Urinary bladder (tissue), 4 donors: ENCODE measurements around the gene HIRA. TPM values are rescaled to one million over a fixed set of nuclear protein-coding genes. Genes with fewer than 3 reads are reported as not detected.

Experiments
- DNase-seq: peaks from one replicate; pipeline ENCODE4 v3.0.0-alpha.2; 2015; ENCODE audit errors: extremely low spot score
- H3K27ac ChIP-seq: one replicate; pipeline ENCODE4 v1.5.1; 2013; ENCODE audit warnings: low read depth, mild to moderate bottlenecking, moderate library complexity
- H3K36me3 ChIP-seq: one replicate; pipeline ENCODE4 v1.6.1; 2013; ENCODE audit warnings: mild to moderate bottlenecking, moderate library complexity; ENCODE audit not compliant: insufficient read depth
- H3K4me1 ChIP-seq: one replicate; pipeline ENCODE4 v1.6.1; 2013; ENCODE audit warnings: mild to moderate bottlenecking, moderate library complexity; ENCODE audit not compliant: insufficient read depth
- H3K4me3 ChIP-seq: one replicate; pipeline ENCODE4 v1.5.1; 2013; ENCODE audit warnings: low read depth, low read length
- WGBS: extraction: QIAGEN DNeasy Blood & Tissue Kit; methylation state at CpG from one replicate; pipeline ENCODE4 v1.1.7; 2013; 5-methylcytosine and 5-hydroxymethylcytosine counted together
- polyA plus RNA-seq: library from polyadenylated mRNA; stranded (reverse); fragments of 200-250 nt; gene quantifications from one replicate; pipeline ENCODE4 v1.2.3, GENCODE V29; 2013
- total RNA-seq: library from RNA; depleted of rRNA; stranded (reverse); fragments of >200 nt; gene quantifications from one replicate; pipeline ENCODE4 v1.2.3, GENCODE V29; 2014
- donor health status: healthy with polysubstance abuse.
- donor health status: healthy.

Gene HIRA
- total and polyA plus RNA-seq, 2 donors = 8.7 to 21.9 TPM

DNA sequence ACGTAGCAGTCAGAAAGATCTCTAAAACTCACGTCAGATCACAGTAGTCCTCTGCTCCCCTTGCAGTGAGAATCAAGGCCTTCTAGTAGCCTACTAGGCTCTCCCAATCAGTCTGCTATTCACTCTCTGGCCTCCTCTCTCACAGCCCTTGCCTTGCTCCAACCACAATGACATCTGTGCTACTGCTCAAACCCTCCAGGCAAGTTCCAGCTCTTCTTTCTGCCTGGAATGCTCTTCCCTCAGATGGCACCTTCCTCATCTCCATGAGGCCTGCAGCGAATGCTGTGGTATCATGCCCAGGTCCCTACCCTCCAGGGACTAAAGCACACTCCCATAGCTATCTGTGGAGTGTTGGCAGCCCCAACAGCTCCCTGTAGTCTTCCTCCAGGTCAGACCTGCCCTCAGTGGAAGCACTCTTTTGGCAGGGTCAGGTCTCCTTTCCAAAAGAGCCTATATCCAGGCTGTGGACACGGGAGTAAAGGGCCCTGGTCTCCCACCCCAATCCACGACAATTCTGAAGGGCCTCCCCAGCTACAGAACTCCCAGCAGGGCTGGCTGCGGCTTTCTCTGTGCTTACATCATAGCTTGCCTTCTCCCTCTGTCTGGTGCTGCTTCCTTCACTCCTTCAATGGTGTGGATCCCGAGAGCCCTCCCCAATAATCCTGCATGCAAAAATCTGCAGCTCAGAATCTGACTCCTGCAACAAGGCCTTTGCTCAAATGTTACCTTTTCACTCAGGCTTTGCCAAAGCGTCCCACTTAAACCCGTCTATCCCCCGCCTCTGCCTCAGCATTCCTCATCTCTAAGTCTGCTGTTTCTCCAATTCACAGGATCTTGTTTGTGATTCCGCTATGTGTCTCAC is 8.9 kb downstream of the HIRA start:
- Histone ChIP-seq H3K4me3 (no peak overlapping the region), H3K4me1 (no peaks in the 10 kb centered on the region), H3K27ac (no peak overlapping the region), H3K36me3 (no peaks in the 10 kb centered on the region)
- 85% methylated on average over 11 of the region's 11 CpGs for WGBS
- DNase-seq = no peak

GRCh38 chr22:19420321-19420720 is 11.2 kb downstream of the HIRA start:
- H3K36me3 ChIP-seq = no peaks in the 10 kb centered on the region
- no peak overlapping the region for H3K27ac ChIP-seq
- no peak overlapping the region for H3K4me3 ChIP-seq
- WGBS = 92% methylated on average over 6 of the region's 6 CpGs
- DNase-seq = no peak
- H3K4me1 ChIP-seq = no peaks in the 10 kb centered on the region

DNA sequence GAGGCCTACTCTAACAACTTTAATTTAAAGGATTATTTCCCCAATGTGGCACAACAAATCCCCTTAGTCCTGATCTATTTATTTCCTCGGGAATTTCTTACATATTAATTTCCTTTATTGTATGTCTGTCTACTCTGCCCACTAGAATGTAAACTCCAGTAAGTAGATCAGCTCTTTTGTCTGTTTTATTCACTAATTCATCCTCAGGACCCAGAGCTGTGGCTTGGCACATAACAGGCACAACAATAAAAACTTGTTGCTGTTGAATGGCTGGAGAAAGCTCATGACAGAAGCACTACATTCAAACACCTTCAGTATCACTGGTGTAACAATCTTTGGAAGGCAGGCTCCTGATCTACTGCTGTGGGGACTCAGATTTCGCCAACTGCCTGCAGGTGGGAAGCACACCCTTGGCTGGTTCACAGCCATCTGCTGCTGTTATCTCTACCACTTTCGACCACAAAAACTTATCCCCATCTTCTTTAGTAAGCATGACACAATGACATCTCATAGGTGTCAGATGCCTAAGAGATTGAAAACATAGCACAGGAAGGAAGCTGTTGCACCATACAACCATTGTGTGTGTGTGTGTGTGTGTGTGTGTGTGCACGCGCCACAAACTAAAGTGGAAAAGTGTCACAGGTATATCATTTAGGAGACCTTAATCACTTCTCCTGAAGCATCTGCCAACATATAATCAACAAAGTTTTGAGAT is 11.9 kb downstream of the HIRA start:
- Histone ChIP-seq H3K4me3 (no peak overlapping the region), H3K4me1 (no peaks in the 10 kb centered on the region), H3K36me3 (no peaks in the 10 kb centered on the region), H3K27ac (no peak overlapping the region)
- WGBS = 79% methylated on average over 5 of the region's 5 CpGs
- no peak for DNase-seq

DNA sequence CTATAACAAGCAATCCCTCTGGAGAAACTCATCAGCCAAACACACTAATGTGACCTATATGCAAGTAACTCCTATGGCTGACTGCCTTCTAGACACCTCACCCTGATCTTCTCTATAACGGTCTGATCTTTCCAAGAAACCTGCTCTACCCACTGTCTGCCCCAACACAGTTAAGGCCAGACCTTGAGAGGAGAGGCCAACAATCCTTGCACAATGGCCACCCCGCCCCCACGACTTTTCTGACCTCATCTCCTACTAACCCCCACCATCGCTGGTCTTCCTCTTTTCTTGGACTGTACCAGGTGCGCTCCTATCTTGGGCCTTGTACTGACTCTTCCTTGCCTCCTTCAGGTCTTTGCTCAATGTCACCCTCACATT is 12.5 kb downstream of the HIRA start:
- no peaks in the 10 kb centered on the region for H3K4me1 ChIP-seq
- 89% methylated on average over 5 of the region's 5 CpGs for WGBS
- no peak overlapping the region for H3K27ac ChIP-seq
- H3K4me3 ChIP-seq = no peak overlapping the region
- no peaks in the 10 kb centered on the region for H3K36me3 ChIP-seq
- no peak for DNase-seq

DNA sequence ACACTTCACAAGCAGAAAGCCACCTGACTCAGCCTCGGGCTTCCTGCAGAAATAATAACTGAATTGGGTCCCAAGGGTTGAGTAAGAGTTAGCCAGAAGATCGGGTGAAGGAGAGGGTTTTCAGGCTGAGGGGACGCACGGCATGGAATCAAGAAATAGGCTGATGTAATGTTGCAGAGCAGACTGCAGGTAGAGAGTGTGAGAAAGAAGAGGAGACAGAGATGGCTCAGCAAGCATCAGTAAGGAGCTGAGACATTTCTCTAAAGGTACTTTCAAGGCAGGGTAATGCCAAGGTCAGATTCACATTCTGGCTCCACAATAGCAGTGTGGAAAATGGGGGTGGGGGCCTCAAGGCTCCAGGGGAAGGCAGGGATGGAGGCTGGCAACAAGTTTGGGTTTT is 18.6 kb downstream of the HIRA start:
- Histone ChIP-seq H3K36me3 (no peaks in the 10 kb centered on the region), H3K4me3 (no peak overlapping the region), H3K4me1 (no peaks in the 10 kb centered on the region), H3K27ac (no peak overlapping the region)
- WGBS = 89% methylated on average over 4 of the region's 4 CpGs
- no peak for DNase-seq

- H3K4me3 ChIP-seq = no peak overlapping the region
These were observed 19.1 kb downstream of the HIRA start for GRCh38 chr22:19412478-19412877.

GRCh38 chr22:19411690-19412045 is 19.9 kb downstream of the HIRA start:
- no peak for DNase-seq
- Histone ChIP-seq H3K4me3 (no peak overlapping the region), H3K36me3 (no peaks in the 10 kb centered on the region), H3K27ac (no peak overlapping the region), H3K4me1 (no peaks in the 10 kb centered on the region)
- WGBS = 100% methylated on average over 1 of the region's 1 CpG

More at GRCh38 chr22:19412478-19412877, 19.1 kb downstream of the HIRA start:
- no peaks in the 10 kb centered on the region for H3K4me1 ChIP-seq
- H3K27ac ChIP-seq = no peak overlapping the region
- DNase-seq = no peak
- no peaks in the 10 kb centered on the region for H3K36me3 ChIP-seq
- 93% methylated on average over 4 of the region's 4 CpGs for WGBS

DNA sequence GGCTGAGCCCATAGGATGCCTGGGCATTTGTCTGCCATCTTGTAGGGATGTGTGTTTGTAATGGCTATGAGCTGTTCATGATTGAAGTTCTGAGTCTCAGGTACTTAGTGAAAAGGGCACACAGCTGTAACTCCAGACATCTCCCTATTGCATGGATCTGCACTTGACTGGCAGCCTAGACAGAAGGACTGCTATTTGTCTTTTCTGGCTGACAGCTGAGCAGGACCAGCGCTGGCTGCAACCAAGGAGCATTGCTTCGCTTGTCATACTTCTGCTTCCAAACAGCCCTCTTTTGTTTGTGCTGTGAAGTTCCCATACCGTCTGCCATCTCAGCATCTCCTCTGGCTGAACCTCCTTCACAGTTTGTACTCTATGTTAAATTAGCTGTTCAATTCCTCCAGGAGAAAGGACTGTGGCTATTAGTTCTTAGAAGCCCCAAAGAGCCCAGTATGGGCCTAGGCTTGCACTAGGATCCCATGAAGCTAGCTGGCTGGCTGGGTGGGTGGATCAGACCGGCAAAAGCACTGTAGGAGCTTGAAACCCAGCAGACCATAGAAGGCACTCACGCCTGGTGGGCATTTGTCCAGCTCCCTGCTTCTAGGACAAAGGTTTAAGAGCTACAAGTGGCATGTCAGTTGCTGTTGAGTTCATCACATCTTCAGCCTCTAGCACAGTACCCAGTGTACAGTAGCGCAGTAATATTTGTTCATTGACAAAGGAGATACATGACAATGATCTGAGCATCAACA is 20.4 kb downstream of the HIRA start:
- Histone ChIP-seq H3K36me3 (no peaks in the 10 kb centered on the region), H3K4me3 (no peak overlapping the region), H3K4me1 (no peaks in the 10 kb centered on the region), H3K27ac (no peak overlapping the region)
- no peak for DNase-seq
- 91% methylated on average over 6 of the region's 6 CpGs for WGBS

- WGBS = 72% methylated on average over 16 of the region's 16 CpGs
- no peaks in the 10 kb centered on the region for H3K4me1 ChIP-seq
- no peak for DNase-seq
- H3K36me3 ChIP-seq = no peaks in the 10 kb centered on the region
- H3K4me3 ChIP-seq = no peak overlapping the region
- H3K27ac ChIP-seq = no peak overlapping the region
These were observed 23.6 kb downstream of the HIRA start for GRCh38 chr22:19407649-19408606.

- H3K36me3 ChIP-seq = no peaks in the 10 kb centered on the region
- no peak overlapping the region for H3K4me3 ChIP-seq
- 94% methylated on average over 4 of the region's 4 CpGs for WGBS
- no peak for DNase-seq
- no peaks in the 10 kb centered on the region for H3K4me1 ChIP-seq
- no peak overlapping the region for H3K27ac ChIP-seq
These were observed 24.7 kb downstream of the HIRA start for GRCh38 chr22:19406846-19407245.

DNA sequence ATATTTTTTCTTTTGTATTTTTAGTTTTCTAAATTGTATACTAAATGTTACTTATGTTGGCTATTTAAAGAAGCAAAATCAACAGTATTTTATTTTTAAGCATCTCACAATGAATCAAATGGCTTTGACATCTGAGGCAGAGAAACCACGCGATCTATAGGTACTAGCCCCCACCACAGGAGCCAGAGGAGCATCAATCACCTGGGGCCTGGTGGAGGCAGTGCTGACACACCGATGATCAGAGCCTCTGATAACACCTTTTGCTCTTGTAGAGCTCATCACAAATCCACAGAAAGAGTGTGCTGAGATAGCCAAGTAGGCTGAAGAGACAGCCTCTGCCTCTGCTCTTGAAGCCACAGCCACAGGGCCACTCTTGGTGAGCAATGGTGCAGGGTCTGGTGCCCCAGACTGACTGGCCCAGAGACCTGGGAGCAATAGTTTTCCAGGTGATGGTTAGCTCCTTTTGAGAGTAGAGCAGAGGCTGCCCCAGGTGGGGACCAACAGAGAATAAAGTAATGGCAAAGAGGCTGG is 25.2 kb downstream of the HIRA start:
- no peak for DNase-seq
- Histone ChIP-seq H3K27ac (no peak overlapping the region), H3K4me3 (no peak overlapping the region), H3K4me1 (no peaks in the 10 kb centered on the region), H3K36me3 (no peaks in the 10 kb centered on the region)
- WGBS = 85% methylated on average over 3 of the region's 3 CpGs

- no peak overlapping the region for H3K27ac ChIP-seq
- no peak overlapping the region for H3K4me3 ChIP-seq
- WGBS = 94% methylated on average over 8 of the region's 8 CpGs
- no peaks in the 10 kb centered on the region for H3K36me3 ChIP-seq
- no peak for DNase-seq
- H3K4me1 ChIP-seq = no peaks in the 10 kb centered on the region
These were observed 25.9 kb downstream of the HIRA start for GRCh38 chr22:19405652-19406051.

DNA sequence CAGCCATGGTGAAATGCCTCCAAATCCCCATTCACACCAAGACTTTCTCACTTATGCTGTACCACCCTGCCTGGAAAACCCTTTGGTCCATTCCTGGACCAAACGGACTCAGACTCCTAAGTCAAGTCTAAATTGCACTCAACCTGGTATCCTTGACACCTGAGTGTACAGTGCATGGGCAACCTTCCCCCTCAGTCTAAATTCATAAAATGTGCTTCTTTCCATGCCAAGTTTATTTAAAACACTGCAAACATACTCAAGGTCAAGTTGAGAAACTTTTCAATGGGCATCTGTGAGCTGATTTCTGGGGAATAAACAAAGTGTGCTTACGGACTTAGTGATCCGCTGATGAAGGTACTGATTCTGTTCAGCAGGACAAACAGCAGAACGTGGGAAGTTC is 26.4 kb downstream of the HIRA start:
- Histone ChIP-seq H3K4me1 (no peaks in the 10 kb centered on the region), H3K36me3 (no peaks in the 10 kb centered on the region), H3K4me3 (no peak overlapping the region), H3K27ac (no peak overlapping the region)
- 93% methylated on average over 4 of the region's 4 CpGs for WGBS
- DNase-seq = no peak
